Measurements from ENCODE around the gene RIPK1. TPM values are rescaled to one million over a fixed set of nuclear protein-coding genes. Genes with fewer than 3 reads are reported as not detected.

Gene RIPK1
- polyA plus RNA-seq, 1 of the 3 experiments (the other 2 are of a cell fraction), result 12.0 TPM

GRCh38 chr6:3108746-3109414, 40.6 kb downstream of the RIPK1 start:
- POLR2A ChIA-PET, result no interaction called here
- Histone ChIP-seq H3F3A (replicated peaks; ENCODE audit: insufficient read depth) (peaks cover 5% of the 10 kb centered on the region), H2AFZ (ENCODE audit: low read depth) (no peak overlapping the region), H3K4me2 (no peak overlapping the region), H3K27me3 (ENCODE audit: insufficient read depth) (no peaks in the 10 kb centered on the region), H3K9ac (no peak overlapping the region), H4K20me1 (ENCODE audit: insufficient read depth) (no peaks in the 10 kb centered on the region), H3K79me2 (ENCODE audit: insufficient read depth) (no peaks in the 10 kb centered on the region), H3K27ac (ENCODE audit: low read depth in 2 of 2, low read length in 1 of 2) (no peak overlapping the region), H3K36me3 (replicated peaks in 1 of 2; ENCODE audit: control insufficient read depth in 1 of 2, insufficient read depth in 2 of 2, low read length in 1 of 2) (peaks cover 63 to 73% of the 10 kb centered on the region in 2 experiments), H3K9me2 (no peaks in the 10 kb centered on the region), H3K4me1 (ENCODE audit: control insufficient read depth in 1 of 2, insufficient read depth in 2 of 2, low read depth in 1 of 2, low read length in 1 of 2) (no peaks in the 10 kb centered on the region), H3K4me3 (ENCODE audit: low read depth in 2 of 2, low read length in 1 of 2) (no peak overlapping the region), H3K9me3 (no peaks in the 10 kb centered on the region)
- CTCF ChIA-PET, result interaction anchor here (1.3 to 1.4 kb wide), 2 partner anchors 12 to 33 kb away, joined by 3 to 4 read pairs; no protein-coding TSS in a partner anchor
- no peak for DNase-seq
- 94% methylated on average over 10 of the region's 10 CpGs for WGBS (ENCODE audit: low lambda C conversion rate)
- TF ChIP-seq ZBTB33 (IDR thresholded peaks at IDR 0.05; ENCODE audit: borderline replicate concordance, low read depth) (no peak), TEAD4 (IDR thresholded peaks at IDR 0.05; ENCODE audit: borderline replicate concordance, insufficient read depth) (no peak), ELF1 (IDR thresholded peaks at IDR 0.05) (no peak), USF1 (IDR thresholded peaks at IDR 0.05; ENCODE audit: borderline replicate concordance, low read depth) (no peak), RXRA (IDR thresholded peaks at IDR 0.05; ENCODE audit: borderline replicate concordance, low read depth) (no peak), NRF1 (IDR thresholded peaks at IDR 0.05; ENCODE audit: low read depth, low read length) (no peak), EP300 (IDR thresholded peaks at IDR 0.05; ENCODE audit: borderline replicate concordance in 1 of 2, low read depth in 1 of 2, low read length in 1 of 2) (no peak), REST (IDR thresholded peaks at IDR 0.05; ENCODE audit: low read depth, low read length) (no peak), GATA2 (CRISPR knock-in tag; IDR thresholded peaks at IDR 0.05) (no peak), SMC3 (IDR thresholded peaks at IDR 0.05; ENCODE audit: low read depth, low read length) (no peak), PBX3 (IDR thresholded peaks at IDR 0.05) (no peak), FOXM1 (IDR thresholded peaks at IDR 0.05; ENCODE audit: low read depth) (no peak), FOXJ3 (CRISPR knock-in tag; IDR thresholded peaks at IDR 0.05) (no peak), TCF12 (IDR thresholded peaks at IDR 0.05) (no peak), POLR2AphosphoS5 (IDR thresholded peaks at IDR 0.05; ENCODE audit: low read depth, low read length) (no peak), IRF3 (IDR thresholded peaks at IDR 0.05; ENCODE audit: low read depth, low read length) (no peak), MEF2A (IDR thresholded peaks at IDR 0.05; ENCODE audit: borderline replicate concordance, low read depth) (no peak)

All from SK-N-SH (cell line).